Posterior cingulate gyrus (tissue), 11 donors: ENCODE measurements around the gene CCNJL.
"Not testable (repeated sequence)": the region's sequence is repeated elsewhere in the genome, so short reads cannot be mapped to it uniquely, and the experiment has no call there.

Experiments used
- DNase-seq, 10 donors: peaks; one replicate each; pipeline versions ENCODE4 v3.0.0 to v3.0.0-alpha.2; 2020 to 2021; ENCODE audit warnings: mixed read lengths in 3 of 10
- intact Hi-C: fragments of 100-400 bp; cut with DNase I; formaldehyde crosslinking; loops from one replicate; pipeline ENCODE4 v1.15.1; 2023

The CCNJL gene

DNA sequence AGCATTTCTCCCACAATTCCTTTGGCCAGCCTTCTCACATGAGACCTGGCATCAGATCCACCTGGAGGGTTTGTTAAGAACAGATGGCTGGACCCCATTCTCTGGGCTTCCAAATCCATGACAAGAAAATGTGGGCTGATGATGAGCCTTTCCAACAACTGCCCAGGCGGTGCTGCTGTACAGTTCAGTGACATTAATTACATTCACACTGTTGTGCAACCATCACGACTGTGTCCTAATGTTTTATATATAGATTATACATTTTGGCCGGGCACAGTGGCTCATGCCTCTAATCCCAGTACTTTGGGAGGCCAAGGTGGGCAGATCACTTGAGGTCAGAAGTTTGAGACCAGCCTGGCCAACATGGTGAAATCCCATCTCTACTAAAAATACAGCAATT, 22.4 kb upstream of the CCNJL start:
- intact Hi-C loops, DNase-seq: not testable (repeated sequence)

- intact Hi-C loops = no loop called here
These were observed 21.4 kb upstream of the CCNJL start for GRCh38 chr5:160333721-160334120.

GRCh38 chr5:160330212-160330611, 17.8 kb upstream of the CCNJL start:
- peak in 1 of 10 donors; percentile 51 for DNase-seq
- intact Hi-C loops = no loop called here

More at GRCh38 chr5:160333721-160334120, 21.4 kb upstream of the CCNJL start:
- peak in 1 of 10 donors; percentile 30 for DNase-seq

DNA sequence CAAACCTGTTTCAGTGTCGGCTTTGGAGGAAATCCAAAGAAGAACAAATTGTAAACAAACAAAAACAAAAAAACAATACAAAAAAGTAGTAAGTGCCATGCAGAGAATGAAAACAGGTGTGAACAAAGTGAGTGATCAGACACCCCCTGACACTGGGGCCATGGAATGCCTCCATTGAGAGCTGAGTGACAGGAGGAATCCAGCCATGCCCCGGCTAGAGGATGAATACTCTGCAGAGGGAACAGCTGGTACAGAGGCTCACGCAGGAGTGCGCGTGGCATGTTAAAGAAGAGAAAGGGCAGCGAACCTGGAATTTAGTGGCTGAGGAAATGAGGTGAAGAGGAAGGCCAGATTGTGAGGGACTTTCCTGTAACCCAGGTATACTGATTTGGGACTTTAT, 15.5 kb upstream of the CCNJL start:
- intact Hi-C loops = no loop called here
- DNase-seq = peak in 1 of 10 donors; percentile 31

DNA sequence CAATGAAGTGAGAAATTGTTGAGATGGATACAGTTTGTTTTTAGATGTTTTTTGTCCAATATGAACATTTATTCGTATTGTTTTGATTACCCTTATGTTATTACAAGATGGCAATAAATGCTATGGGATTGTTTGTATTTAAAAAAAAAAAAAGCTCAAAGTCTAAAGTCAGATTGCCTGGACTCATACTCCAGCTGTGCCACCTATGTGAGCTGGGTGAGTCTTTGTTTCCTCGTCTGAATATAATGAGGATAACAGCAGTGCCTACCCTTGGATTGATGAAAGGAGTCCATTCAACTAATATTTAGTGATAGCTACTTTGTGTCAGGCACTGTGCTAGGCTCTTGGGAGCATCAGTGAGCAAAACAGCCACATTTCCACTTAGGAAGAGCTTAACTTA, 14.6 kb upstream of the CCNJL start:
- DNase-seq = no peak
- intact Hi-C loops = no loop called here

DNA sequence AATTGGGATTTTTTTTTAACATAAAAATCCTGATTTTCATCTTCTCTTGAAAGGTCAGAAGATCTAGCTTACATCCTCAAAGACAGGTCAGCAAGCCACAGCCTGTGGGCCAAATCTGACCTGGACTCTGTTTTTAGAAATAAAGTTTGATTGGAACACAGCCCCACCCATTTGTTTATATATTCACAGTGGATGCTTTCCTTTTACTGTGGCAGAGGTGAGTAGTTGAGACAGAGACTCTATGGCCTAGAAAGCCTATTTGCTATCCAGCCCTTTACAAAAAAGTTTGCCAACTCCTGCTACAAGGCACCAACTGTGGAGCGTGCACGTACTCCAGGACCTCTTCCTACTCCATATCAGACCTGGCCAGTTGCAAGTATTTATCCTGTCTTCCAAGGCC, 13.4 kb upstream of the CCNJL start:
- intact Hi-C loops = no loop called here
- DNase-seq = no peak

- DNase-seq = peak in 1 of 10 donors; percentile 13
- intact Hi-C loops = no loop called here
These were observed 12.5 kb upstream of the CCNJL start for GRCh38 chr5:160324886-160325285.

- DNase-seq = no peak
- intact Hi-C loops = no loop called here
These were observed 6.0 kb upstream of the CCNJL start for GRCh38 chr5:160318409-160318808.

GRCh38 chr5:160317434-160317833, 5.1 kb upstream of the CCNJL start:
- DNase-seq = no peak
- intact Hi-C loops = no loop called here

GRCh38 chr5:160315968-160316367, 3.6 kb upstream of the CCNJL start:
- intact Hi-C loops = no loop called here

DNA sequence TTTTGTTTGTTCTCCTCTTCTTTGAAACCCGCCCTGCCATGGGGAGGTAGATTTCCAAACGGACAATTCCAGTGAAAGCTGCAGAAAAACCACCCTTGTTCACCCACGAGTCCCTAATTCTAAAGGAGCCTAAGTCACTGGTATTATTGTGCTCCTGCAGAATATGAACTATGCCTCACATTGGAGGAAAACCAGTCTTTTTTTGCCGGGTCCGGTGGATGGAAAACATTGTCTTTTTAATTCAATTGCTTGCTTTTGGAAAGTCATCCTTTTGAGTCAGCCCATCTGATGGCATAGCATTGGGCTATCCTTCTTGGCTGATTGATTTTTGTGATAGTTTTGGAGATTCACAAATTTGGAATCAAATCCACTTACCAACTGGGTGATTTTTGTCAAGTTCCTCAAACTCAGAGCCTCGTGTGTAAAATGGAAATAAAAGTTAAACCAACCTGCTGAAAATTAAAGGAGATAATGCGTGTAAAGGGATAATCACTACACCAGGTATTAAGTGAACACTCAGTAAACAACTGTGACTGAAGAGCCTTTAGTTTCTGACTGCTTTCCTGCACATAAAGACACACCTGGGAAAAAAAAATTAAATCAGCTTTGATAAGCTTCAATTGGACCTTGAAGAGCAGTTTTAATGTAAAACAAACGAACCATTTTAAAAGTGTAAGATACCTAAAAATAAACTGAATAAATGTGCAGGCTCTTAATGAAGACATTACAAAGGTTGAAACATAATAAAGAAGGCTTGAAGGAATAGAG, 780 bp upstream of the CCNJL start:
- intact Hi-C loops = no loop called here
- DNase-seq = no peak

More at GRCh38 chr5:160315968-160316367, 3.6 kb upstream of the CCNJL start:
- peak in 1 of 10 donors; percentile 4 for DNase-seq

- intact Hi-C loops = no loop called here
- DNase-seq = peak in 3 of 10 donors; percentile 13 to 72 (median 71)
These were observed 752 bp downstream of the CCNJL start for GRCh38 chr5:160311491-160312133.

- DNase-seq = peak in 1 of 10 donors; percentile 12
- intact Hi-C loops = no loop called here
These were observed 1.6 kb downstream of the CCNJL start for GRCh38 chr5:160310552-160311295.

DNA sequence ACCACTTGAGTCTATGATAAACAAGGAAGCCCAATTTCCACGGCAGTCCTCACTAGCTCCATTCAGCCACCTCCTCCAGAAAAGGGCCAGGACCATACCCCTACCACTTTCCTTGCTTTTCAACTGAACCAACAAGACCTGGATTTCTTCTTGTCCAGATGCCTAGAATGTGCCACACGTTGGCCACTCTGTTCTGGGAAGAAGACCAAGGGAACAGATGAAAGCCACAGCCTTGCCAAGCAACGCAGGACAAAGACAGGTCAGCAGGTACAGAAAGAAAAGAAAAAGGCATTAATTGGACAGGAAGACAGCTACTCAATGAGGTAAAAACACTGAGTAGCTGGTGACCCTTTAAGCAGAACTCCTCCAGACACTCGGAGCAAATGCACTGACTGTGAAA, 2.2 kb downstream of the CCNJL start:
- intact Hi-C loops = no loop called here
- peak in 1 of 10 donors; percentile 26 for DNase-seq

DNA sequence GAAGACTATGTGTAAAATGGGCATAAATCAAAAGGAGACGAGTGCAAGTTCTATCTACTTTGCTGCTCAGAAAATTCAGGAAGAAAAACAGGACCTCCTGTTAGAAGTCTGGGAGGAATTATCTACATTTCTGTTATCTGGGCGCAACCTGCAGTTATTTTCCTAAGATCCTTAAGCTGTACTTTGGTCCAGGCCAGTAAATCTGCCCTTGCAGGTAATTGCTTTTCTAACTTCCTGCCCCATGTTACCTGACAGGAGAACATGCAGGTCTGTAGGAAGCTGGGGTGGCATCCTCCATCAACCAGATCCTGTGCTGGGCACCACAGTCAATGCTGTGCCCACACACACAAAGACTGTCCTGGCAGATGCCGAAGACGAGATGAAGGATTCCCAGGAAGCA, 5.7 kb downstream of the CCNJL start:
- DNase-seq = no peak
- intact Hi-C loops = no loop called here

GRCh38 chr5:160305319-160305718, 7.0 kb downstream of the CCNJL start:
- intact Hi-C loops = no loop called here
- DNase-seq = no peak

DNA sequence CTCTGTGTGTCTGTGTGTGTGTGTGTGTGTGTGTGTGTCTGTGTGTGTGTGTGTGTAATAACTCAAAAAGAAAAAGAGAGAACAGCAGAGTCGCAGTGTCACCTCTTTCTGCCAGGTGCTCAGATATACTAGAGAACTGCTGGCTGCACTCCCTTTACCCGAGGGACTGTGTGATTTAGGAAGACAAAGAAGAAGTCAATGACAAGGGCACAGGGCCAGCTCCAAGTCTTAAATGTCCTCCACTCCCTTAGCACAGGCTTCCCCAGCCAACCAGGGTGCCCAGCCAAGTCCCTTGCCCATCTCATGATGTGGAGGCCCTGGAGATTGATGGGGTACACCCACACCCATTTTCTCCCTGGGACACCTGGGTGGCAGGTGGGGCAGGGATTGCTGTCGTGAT, 8.7 kb downstream of the CCNJL start:
- DNase-seq = no peak
- intact Hi-C loops = no loop called here

DNA sequence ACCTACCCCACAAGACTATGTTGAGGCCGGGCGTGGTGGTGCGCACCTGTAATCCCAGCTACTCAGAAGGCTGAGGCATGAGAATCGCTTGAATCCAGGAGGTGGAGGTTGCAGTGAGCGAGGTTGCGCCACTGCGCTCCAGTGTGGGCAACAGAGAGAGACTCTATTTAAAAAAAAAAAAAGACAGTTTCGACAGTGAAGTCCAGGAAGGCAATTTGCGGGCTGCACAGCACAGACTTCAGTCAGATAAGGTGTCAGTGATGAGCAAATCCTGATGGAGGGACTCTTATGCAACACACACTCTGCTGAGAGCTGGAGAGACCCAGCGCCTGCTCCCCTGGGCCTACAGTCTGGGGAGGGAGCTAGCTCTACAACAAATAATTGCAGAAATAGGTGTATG, 14.2 kb downstream of the CCNJL start:
- DNase-seq = peak in 1 of 10 donors; percentile 33
- intact Hi-C loops = no loop called here

- peak in 1 of 10 donors; percentile 46 for DNase-seq
- intact Hi-C loops = no loop called here
These were observed 14.6 kb downstream of the CCNJL start for GRCh38 chr5:160297776-160298175.

DNA sequence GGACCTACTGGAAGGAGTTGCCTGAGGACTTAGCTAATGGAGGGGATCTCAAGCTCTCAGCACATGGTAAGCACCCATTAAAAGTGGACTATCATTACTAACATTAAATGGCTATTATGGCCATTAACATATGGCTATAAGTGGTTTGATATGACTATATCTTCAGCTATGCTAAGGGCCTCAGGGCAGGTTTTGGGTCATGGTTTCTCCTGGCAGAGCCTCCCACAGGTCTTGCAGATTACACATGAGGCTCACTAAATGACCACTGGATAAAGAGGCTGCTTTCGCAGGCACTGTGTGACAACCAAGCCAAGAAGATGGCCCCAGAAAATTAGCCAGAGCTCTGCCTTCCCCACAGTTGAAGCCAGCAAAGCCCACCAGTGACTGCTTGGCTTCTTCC, 15.4 kb downstream of the CCNJL start:
- peak in 1 of 10 donors; percentile 4 for DNase-seq
- intact Hi-C loops = no loop called here

DNA sequence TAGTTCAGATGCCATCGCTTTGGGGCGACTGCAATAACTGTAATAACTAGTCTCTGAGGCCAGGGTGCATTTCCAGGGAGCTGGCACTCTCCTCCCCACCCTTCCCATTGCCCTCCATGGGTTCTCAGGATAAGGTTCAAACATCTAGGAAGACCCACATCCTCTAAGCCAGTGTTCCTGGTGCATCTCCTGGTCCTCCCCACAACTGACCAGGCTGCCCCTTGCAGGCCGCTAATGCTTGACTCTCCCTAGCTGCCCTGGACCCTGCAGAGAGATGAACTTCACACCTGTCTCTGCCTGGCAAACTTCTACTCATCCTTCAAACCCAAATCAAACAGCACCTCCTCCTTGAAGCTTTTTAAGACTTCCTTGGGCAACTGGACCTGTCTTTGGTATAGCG, 15.9 kb downstream of the CCNJL start:
- intact Hi-C loops = no loop called here
- peak in 1 of 10 donors; percentile 20 for DNase-seq
